NCI-H1105 (cell line): ENCODE results near the gene PRMT6.

Source experiments
- DNase-seq: peaks from one replicate; lab custom pipeline; 2025; lab: John Stamatoyannopoulos, UW

The PRMT6 gene

GRCh38 chr1:107095647-107096046 is 39.2 kb downstream of the PRMT6 start:
- no peak for DNase-seq

- DNase-seq: no peak
Observed at GRCh38 chr1:107096690-107097089, 40.2 kb downstream of the PRMT6 start.

GRCh38 chr1:107098961-107099360 is 42.5 kb downstream of the PRMT6 start:
- no peak for DNase-seq

GRCh38 chr1:107100331-107100984 is 44.0 kb downstream of the PRMT6 start:
- no peak for DNase-seq

GRCh38 chr1:107105914-107106313 is 49.4 kb downstream of the PRMT6 start:
- no peak for DNase-seq
